Measurements from ENCODE around the gene UNC13C.

DNA sequence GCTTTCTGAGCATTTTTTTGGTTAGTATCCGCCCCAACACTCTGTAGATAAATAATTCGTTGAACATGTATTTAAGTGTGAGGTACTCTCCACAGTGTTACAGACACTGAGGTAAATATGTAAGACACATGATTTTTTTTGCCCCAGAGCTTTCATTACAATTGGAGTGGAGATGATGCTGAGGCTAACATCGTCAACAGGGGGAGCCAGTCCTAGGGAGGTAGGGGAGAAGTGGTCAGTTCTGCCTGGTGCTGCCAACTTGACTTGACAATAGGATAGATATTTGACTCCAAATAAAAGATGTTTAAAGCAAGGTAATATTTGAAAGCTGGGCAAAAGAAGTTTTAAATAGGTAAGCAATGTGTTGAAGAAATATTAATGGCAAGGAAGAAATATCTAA, 295.7 kb downstream of the UNC13C start:
- no peak for TF ChIP-seq ETV6 (CRISPR knock-in tag; conservative IDR thresholded peaks at IDR 0.05)
- TF ChIP-seq IRF2 (CRISPR knock-in tag; IDR thresholded peaks at IDR 0.05) = no peak
- no peak for TF ChIP-seq POLR2AphosphoS5 (IDR thresholded peaks at IDR 0.05; ENCODE audit: low read depth, low read length)
- TF ChIP-seq POLR2AphosphoS2 (IDR thresholded peaks at IDR 0.05; ENCODE audit: low read depth, low read length) = no peak
- TF ChIP-seq FOSL1 (CRISPR knock-in tag; IDR thresholded peaks at IDR 0.05; ENCODE audit: borderline replicate concordance) = no peak
- TF ChIP-seq POLR2G (IDR thresholded peaks at IDR 0.05; ENCODE audit: low read depth, low read length) = no peak
- no peak for TF ChIP-seq MAFK (conservative IDR thresholded peaks at IDR 0.05 in 1 of 2, IDR thresholded peaks at IDR 0.05 in 1 of 2; ENCODE audit: low read length in 2 of 2)
- TF ChIP-seq DNMT1 (CRISPR knock-in tag; IDR thresholded peaks at IDR 0.05) = no peak
- TF ChIP-seq JUNB (CRISPR knock-in tag; IDR thresholded peaks at IDR 0.05; ENCODE audit: borderline replicate concordance) = no peak
- no peak for TF ChIP-seq JUN (CRISPR knock-in tag; IDR thresholded peaks at IDR 0.05)
- TF ChIP-seq ZNF260 (CRISPR knock-in tag; IDR thresholded peaks at IDR 0.05; ENCODE audit: borderline replicate concordance, low read depth) = no peak
- no peak for TF ChIP-seq SAP130 (CRISPR knock-in tag; IDR thresholded peaks at IDR 0.05; ENCODE audit: low read depth)
- TF ChIP-seq HHEX (CRISPR knock-in tag; IDR thresholded peaks at IDR 0.05) = no peak
- TF ChIP-seq, protein P1, sequence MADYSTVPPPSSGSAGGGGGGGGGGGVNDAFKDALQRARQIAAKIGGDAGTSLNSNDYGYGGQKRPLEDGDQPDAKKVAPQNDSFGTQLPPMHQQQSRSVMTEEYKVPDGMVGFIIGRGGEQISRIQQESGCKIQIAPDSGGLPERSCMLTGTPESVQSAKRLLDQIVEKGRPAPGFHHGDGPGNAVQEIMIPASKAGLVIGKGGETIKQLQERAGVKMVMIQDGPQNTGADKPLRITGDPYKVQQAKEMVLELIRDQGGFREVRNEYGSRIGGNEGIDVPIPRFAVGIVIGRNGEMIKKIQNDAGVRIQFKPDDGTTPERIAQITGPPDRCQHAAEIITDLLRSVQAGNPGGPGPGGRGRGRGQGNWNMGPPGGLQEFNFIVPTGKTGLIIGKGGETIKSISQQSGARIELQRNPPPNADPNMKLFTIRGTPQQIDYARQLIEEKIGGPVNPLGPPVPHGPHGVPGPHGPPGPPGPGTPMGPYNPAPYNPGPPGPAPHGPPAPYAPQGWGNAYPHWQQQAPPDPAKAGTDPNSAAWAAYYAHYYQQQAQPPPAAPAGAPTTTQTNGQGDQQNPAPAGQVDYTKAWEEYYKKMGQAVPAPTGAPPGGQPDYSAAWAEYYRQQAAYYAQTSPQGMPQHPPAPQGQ (CRISPR knock-in tag; IDR thresholded peaks at IDR 0.05; ENCODE audit: borderline replicate concordance) = no peak
